Liver (tissue), 9 donors: Measurements from ENCODE around the gene KCNMB2. TPM values are rescaled to one million over a fixed set of nuclear protein-coding genes. Genes with fewer than 3 reads are reported as not detected.

ENCODE experiments used
- DNase-seq: peaks from one replicate; pipeline ENCODE4 v3.0.0-alpha.2; 2017; ENCODE audit warnings: low spot score
- H3K27ac ChIP-seq, 2 donors: one replicate each; pipeline ENCODE4 v1.7.0; 2013; ENCODE audit warnings: inconsistent platforms in 2 of 2, low read length in 2 of 2, control low read depth in 1 of 2, low read depth in 1 of 2, mild to moderate bottlenecking in 1 of 2
- H3K27me3 ChIP-seq, 4 donors: one replicate each; pipeline versions ENCODE4 v1.6.1 to v1.7.0; 2013; ENCODE audit warnings: low read length in 3 of 4, inconsistent platforms in 1 of 4, mild to moderate bottlenecking in 1 of 4, moderate library complexity in 1 of 4; ENCODE audit not compliant: control insufficient read depth in 4 of 4, insufficient read depth in 4 of 4
- H3K36me3 ChIP-seq, 4 donors: one replicate each; pipeline versions ENCODE4 v1.6.1 to v1.7.0; 2013; ENCODE audit warnings: low read length in 3 of 4, mild to moderate bottlenecking in 3 of 4, low read depth in 1 of 4, moderate library complexity in 1 of 4; ENCODE audit not compliant: control insufficient read depth in 4 of 4, insufficient read depth in 3 of 4
- H3K4me1 ChIP-seq, 4 donors: one replicate each; pipeline versions ENCODE4 v1.6.1 to v1.7.0; 2013; ENCODE audit warnings: low read length in 3 of 4, mild to moderate bottlenecking in 3 of 4, moderate library complexity in 1 of 4; ENCODE audit not compliant: control insufficient read depth in 4 of 4, insufficient read depth in 4 of 4
- H3K4me3 ChIP-seq, 3 donors: one replicate each; pipeline versions ENCODE4 v1.6.1 to v1.7.0; 2013; ENCODE audit warnings: low read length in 3 of 3, control low read depth in 1 of 3, low read depth in 1 of 3, mild to moderate bottlenecking in 1 of 3
- H3K9ac ChIP-seq, 2 donors: one replicate each; pipeline ENCODE4 v1.7.0; 2013; ENCODE audit warnings: low read length in 2 of 2, mild to moderate bottlenecking in 2 of 2, moderate library complexity in 2 of 2, control low read depth in 1 of 2, low read depth in 1 of 2
- H3K9me3 ChIP-seq, 4 donors: one replicate each; pipeline versions ENCODE4 v1.6.1 to v1.7.0; 2013; ENCODE audit warnings: low read length in 3 of 4; ENCODE audit not compliant: control insufficient read depth in 4 of 4
- CTCF ChIP-seq: fragments of 150-350 bp; IDR thresholded peaks from 2 replicates; pipeline ENCODE4 v1.5.1; 2017; ENCODE audit warnings: improper control_type of control experiment, low read depth, low read length; ENCODE audit not compliant: missing input control
- FOXA1 ChIP-seq: IDR thresholded peaks from 2 replicates; pipeline ENCODE4 v1.6.1; 2016; ENCODE audit warnings: antibody characterized with exemption
- FOXA2 ChIP-seq: IDR thresholded peaks from 2 replicates; pipeline ENCODE4 v1.6.1; 2016; ENCODE audit warnings: antibody characterized with exemption
- GABPA ChIP-seq, 2 donors: IDR thresholded peaks in 1 of 2; conservative IDR thresholded peaks in 1 of 2; 2 replicates each; pipeline ENCODE4 v1.6.1; 2016; ENCODE audit warnings: antibody characterized with exemption in 2 of 2, mild to moderate bottlenecking in 1 of 2, moderate library complexity in 1 of 2
- HNF4A ChIP-seq, 2 donors: conservative IDR thresholded peaks; 2 replicates each; pipeline ENCODE4 v1.6.1; 2016; ENCODE audit warnings: antibody characterized with exemption in 2 of 2, mild to moderate bottlenecking in 2 of 2
- HNF4G ChIP-seq: IDR thresholded peaks from 2 replicates; pipeline ENCODE4 v1.6.1; 2016; ENCODE audit warnings: antibody characterized with exemption
- JUND ChIP-seq, 2 donors: IDR thresholded peaks; 2 replicates each; pipeline ENCODE4 v1.6.1; 2016; ENCODE audit warnings: antibody characterized with exemption in 2 of 2
- MAX ChIP-seq: IDR thresholded peaks from 2 replicates; pipeline ENCODE4 v1.6.1; 2016; ENCODE audit warnings: antibody characterized with exemption
- NR2F2 ChIP-seq: IDR thresholded peaks from 2 replicates; pipeline ENCODE4 v1.6.1; 2016; ENCODE audit warnings: antibody characterized with exemption
- REST ChIP-seq: IDR thresholded peaks from 2 replicates; pipeline ENCODE4 v1.6.1; 2016; ENCODE audit warnings: antibody characterized with exemption, mild to moderate bottlenecking
- TAF1 ChIP-seq: conservative IDR thresholded peaks from 2 replicates; pipeline ENCODE4 v1.6.1; 2016; ENCODE audit warnings: antibody characterized with exemption, mild to moderate bottlenecking
- YY1 ChIP-seq: IDR thresholded peaks from 2 replicates; pipeline ENCODE4 v1.6.1; 2016; ENCODE audit warnings: antibody characterized with exemption, mild to moderate bottlenecking
- WGBS: extraction: QIAGEN DNeasy Blood & Tissue Kit; methylation state at CpG from one replicate; pipeline ENCODE4 v1.1.7; 2013; 5-methylcytosine and 5-hydroxymethylcytosine counted together
- polyA plus RNA-seq, 2 donors: library from polyadenylated mRNA; stranded (reverse) in 1 of 2; unstranded in 1 of 2; fragments of 200-250 nt in 1 of 2; fragments of >200 nt in 1 of 2; fragmentation: Nextera tagmentation in 1 of 2; extraction: Ambion mirVana in 1 of 2; gene quantifications; one replicate each; pipeline versions ENCODE4 v1.2.1 to v1.2.3, GENCODE V29; 2013 to 2015
- total RNA-seq, 2 donors: library from RNA; depleted of rRNA; stranded (reverse); fragments of >200 nt; gene quantifications; one replicate each; pipeline ENCODE4 v1.2.3, GENCODE V29; 2014
- TF ChIP-seq, protein P1 (sequence below): IDR thresholded peaks from 2 replicates; pipeline ENCODE4 v1.6.1; 2016; ENCODE audit warnings: antibody characterized with exemption
- donor health status: healthy.
- donor health status: healthy.
- donor health status: healthy.
- donor health status: healthy.
- donor health status: healthy.

Gene KCNMB2
- total and polyA plus RNA-seq, 4 donors: 0.08 to 0.33 (median 0.16) TPM; not detected in 1

DNA sequence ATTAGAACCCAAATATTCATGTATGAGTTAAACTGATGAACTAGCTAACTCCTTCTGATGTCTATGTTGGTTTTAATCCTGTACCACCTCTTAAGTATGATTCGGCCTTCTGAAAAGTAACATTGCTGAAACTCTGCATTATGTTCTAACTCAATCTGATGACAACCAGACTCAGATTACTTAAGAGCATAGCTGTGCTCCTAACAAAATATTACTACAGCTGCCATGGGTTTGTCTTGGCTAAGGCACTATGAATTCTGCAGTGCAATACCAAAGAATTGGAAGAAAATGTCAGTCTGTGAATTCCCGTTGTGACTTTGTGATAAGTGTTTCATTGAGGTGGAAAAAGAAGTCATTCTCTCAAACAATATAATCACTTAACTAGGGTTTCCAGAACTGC lies 311.0 kb downstream of the KCNMB2 start:
- 83% methylated on average over 2 of the region's 2 CpGs for WGBS
- DNase-seq: no peak
- H3K9me3 ChIP-seq: no peaks in the 10 kb centered on the region
- no peak overlapping the region for H3K27ac ChIP-seq
- TF ChIP-seq NR2F2 (no peak), JUND (IDR thresholded peaks at IDR 0.05) (no peak)
- no peak overlapping the region for H3K9ac ChIP-seq
- H3K27me3 ChIP-seq: no peaks in the 10 kb centered on the region
- H3K36me3 ChIP-seq: no peaks in the 10 kb centered on the region
- no peaks in the 10 kb centered on the region for H3K4me1 ChIP-seq
- no peak overlapping the region for H3K4me3 ChIP-seq

DNA sequence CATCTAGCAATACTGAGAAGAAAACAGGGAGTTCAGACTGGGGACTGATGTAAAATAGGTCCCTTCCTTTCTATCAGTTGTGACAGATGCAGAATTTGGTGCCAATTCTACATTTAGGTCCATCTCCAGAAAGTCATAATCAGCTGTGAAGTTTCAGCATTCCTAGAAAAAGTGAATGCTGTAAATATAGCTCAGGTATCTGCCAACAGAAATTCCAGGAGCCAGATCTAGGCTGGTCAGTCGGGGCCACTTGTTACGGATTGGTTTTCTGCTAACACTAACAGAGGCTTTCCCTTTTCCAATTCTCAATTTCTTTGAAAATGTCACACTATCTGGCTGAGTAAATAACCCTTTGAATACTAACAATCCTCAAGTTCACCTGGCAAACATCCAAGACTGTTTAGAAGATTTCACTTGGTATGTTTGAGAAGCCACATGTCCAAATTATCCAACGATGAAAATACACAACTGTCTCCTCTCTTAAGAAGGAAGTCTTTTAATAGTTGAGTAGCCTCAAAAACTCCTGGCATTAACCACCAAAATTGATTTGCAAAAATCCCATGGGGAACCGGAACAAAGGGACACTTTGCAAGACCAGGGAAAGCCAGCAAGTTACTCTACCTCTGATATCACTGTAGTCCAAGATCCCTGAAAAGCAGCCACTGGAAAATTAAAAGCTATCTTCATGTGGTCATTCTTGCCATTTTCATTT lies 313.1 kb downstream of the KCNMB2 start:
- no peaks in the 10 kb centered on the region for H3K9me3 ChIP-seq
- WGBS: 41% methylated on average over 4 of the region's 4 CpGs
- no peak overlapping the region for H3K27ac ChIP-seq
- H3K9ac ChIP-seq: no peak overlapping the region
- H3K4me3 ChIP-seq: no peak overlapping the region
- H3K4me1 ChIP-seq: no peaks in the 10 kb centered on the region
- H3K27me3 ChIP-seq: no peaks in the 10 kb centered on the region
- DNase-seq: no peak
- TF ChIP-seq FOXA2: no peak
- H3K36me3 ChIP-seq: no peaks in the 10 kb centered on the region

- Histone ChIP-seq H3K4me1 (no peaks in the 10 kb centered on the region), H3K27ac (no peak overlapping the region), H3K36me3 (no peaks in the 10 kb centered on the region), H3K4me3 (no peak overlapping the region), H3K9ac (no peak overlapping the region), H3K9me3 (no peaks in the 10 kb centered on the region), H3K27me3 (no peaks in the 10 kb centered on the region)
- 80% methylated on average over 8 of the region's 8 CpGs for WGBS
- TF ChIP-seq MAX (no peak), YY1 (no peak), FOXA1 (no peak), REST (no peak), CTCF (no peak), HNF4G (no peak), HNF4A (conservative IDR thresholded peaks at IDR 0.05) (no peak), GABPA (IDR thresholded peaks at IDR 0.05 in 1 of 2, conservative IDR thresholded peaks at IDR 0.05 in 1 of 2) (no peak), TAF1 (no peak), FOXA2 (no peak)
- TF ChIP-seq, protein P1, sequence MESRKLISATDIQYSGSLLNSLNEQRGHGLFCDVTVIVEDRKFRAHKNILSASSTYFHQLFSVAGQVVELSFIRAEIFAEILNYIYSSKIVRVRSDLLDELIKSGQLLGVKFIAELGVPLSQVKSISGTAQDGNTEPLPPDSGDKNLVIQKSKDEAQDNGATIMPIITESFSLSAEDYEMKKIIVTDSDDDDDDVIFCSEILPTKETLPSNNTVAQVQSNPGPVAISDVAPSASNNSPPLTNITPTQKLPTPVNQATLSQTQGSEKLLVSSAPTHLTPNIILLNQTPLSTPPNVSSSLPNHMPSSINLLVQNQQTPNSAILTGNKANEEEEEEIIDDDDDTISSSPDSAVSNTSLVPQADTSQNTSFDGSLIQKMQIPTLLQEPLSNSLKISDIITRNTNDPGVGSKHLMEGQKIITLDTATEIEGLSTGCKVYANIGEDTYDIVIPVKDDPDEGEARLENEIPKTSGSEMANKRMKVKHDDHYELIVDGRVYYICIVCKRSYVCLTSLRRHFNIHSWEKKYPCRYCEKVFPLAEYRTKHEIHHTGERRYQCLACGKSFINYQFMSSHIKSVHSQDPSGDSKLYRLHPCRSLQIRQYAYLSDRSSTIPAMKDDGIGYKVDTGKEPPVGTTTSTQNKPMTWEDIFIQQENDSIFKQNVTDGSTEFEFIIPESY: no peak
- no peak for DNase-seq
These were observed 314.4 kb downstream of the KCNMB2 start for GRCh38 chr3:178850450-178851190.
